Hematopoietic multipotent progenitor cell treated with erythropoietin and hydrocortisone succinate and interleukin-3 and kit ligand, for 6 days (in vitro differentiated cells): Measurements from ENCODE around the gene NUDT8.
"Not testable (repeated sequence)": the region's sequence is repeated elsewhere in the genome, so short reads cannot be mapped to it uniquely, and the experiment has no call there.

Source experiments
- DNase-seq: peaks from one replicate; pipeline ENCODE4 v3.0.0-alpha.2; 2015

NUDT8 gene

GRCh38 chr11:67641338-67642172 is 11.8 kb upstream of the NUDT8 start:
- no peak for DNase-seq

- DNase-seq, result no peak
Measured at GRCh38 chr11:67640758-67641337, 11.1 kb upstream of the NUDT8 start.

GRCh38 chr11:67640021-67640757 is 10.5 kb upstream of the NUDT8 start:
- peak; percentile 81 for DNase-seq

GRCh38 chr11:67639438-67639859 is 9.7 kb upstream of the NUDT8 start, which contains the start of gene TBX10:
TBX10 (minus strand) TSS chr11:67639763; CDS start chr11:67639472, 291 bp downstream.
- no peak for DNase-seq

GRCh38 chr11:67638535-67639437 is 9.0 kb upstream of the NUDT8 start:
- no peak for DNase-seq

- not testable (repeated sequence) for DNase-seq
Measured at GRCh38 chr11:67637441-67637840, 7.7 kb upstream of the NUDT8 start.

- no peak for DNase-seq
Measured at GRCh38 chr11:67636962-67637361, 7.2 kb upstream of the NUDT8 start.

GRCh38 chr11:67635231-67635521 is 5.4 kb upstream of the NUDT8 start:
- no peak for DNase-seq

- DNase-seq, result no peak
Measured at GRCh38 chr11:67634366-67635230, 4.9 kb upstream of the NUDT8 start.

- DNase-seq, result no peak
Measured at GRCh38 chr11:67633758-67634365, 4.1 kb upstream of the NUDT8 start.

GRCh38 chr11:67632982-67633755 is 3.4 kb upstream of the NUDT8 start:
- DNase-seq, result no peak

GRCh38 chr11:67632175-67632981 is 2.6 kb upstream of the NUDT8 start:
- DNase-seq, result peak; percentile 77

- DNase-seq, result no peak
Measured at GRCh38 chr11:67631853-67632174, 2.1 kb upstream of the NUDT8 start.

GRCh38 chr11:67631411-67631810 is 1.7 kb upstream of the NUDT8 start:
- no peak for DNase-seq

- DNase-seq, result no peak
Measured at GRCh38 chr11:67630943-67631331, 1.2 kb upstream of the NUDT8 start.

GRCh38 chr11:67630228-67630942 is 648 bp upstream of the NUDT8 start:
- peak; percentile 100 for DNase-seq

GRCh38 chr11:67628710-67629385 is 889 bp downstream of the NUDT8 start:
- no peak for DNase-seq

- no peak for DNase-seq
Measured at GRCh38 chr11:67627812-67628624, 1.7 kb downstream of the NUDT8 start.
